Right kidney (tissue), 1 donor: Measurements from ENCODE around the gene RHPN2.
A peak's percentile ranks its signal among the peaks of the same experiment; 100 is the strongest.
"Not testable (repeated sequence)": the region's sequence is repeated elsewhere in the genome, so short reads cannot be mapped to it uniquely, and the experiment has no call there.

Experiments used
- DNase-seq: peaks from one replicate; pipeline ENCODE4 v3.0.0-alpha.2; 2016

The RHPN2 gene

DNA sequence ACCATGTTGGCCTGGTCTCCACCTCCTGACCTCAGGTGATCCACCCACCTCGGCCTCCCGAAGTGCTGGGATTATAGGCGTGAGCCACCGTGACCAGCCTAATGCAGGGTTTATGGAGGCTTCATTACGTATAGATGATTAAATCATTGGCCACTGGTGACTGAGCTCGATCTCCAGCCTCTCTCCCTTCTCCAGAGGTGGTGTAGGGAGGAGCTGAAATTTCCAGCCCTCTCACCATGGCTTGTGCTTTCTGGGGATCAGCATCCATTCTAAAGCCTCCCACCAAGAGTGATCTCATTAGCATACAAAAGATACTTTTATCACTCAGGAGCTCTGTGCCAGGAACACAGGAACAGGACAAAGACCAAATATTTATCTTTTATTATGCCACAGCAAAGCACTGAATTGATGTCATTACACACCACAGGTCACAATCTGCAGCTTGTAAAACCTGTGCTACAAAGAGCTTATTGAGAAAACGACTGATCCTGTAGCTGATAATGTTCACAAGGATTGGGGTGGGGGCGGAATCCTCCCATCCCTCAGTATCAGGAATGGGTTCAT is 32.4 kb downstream of the RHPN2 start:
- DNase-seq: no peak

GRCh38 chr19:33029746-33030303 is 34.9 kb downstream of the RHPN2 start:
- DNase-seq: no peak

GRCh38 chr19:33026602-33027001 is 38.1 kb downstream of the RHPN2 start:
- not testable (repeated sequence) for DNase-seq

GRCh38 chr19:33025468-33026238 is 39.0 kb downstream of the RHPN2 start:
- not testable (repeated sequence) for DNase-seq

DNA sequence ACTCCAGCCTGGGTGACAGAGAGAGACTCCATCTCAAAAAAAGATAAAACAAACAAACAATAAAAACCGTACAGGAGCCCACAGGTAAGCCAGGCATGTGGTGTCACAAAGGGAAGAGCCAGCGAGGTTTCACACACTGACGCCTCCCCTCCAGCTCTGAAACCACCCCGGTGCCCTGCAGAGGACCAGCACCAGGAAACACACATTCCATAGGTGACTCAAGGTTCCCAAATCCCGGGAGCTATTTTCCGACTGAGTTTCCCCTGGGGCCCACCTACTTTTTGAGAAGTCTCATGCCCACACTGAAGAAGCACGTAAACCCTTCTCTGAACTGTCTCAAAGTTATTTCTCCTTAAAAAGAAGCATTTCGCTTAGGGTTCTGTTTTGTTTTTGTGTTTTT is 40.3 kb downstream of the RHPN2 start:
- no peak for DNase-seq

- DNase-seq: peak; percentile 12
Measured at GRCh38 chr19:33022472-33023116, 42.1 kb downstream of the RHPN2 start.

GRCh38 chr19:33010891-33011290 is 53.8 kb downstream of the RHPN2 start:
- DNase-seq: not testable (repeated sequence)

GRCh38 chr19:33008738-33009137 is 56.0 kb downstream of the RHPN2 start:
- no peak for DNase-seq

GRCh38 chr19:33005440-33005839 is 59.2 kb downstream of the RHPN2 start:
- DNase-seq: no peak

DNA sequence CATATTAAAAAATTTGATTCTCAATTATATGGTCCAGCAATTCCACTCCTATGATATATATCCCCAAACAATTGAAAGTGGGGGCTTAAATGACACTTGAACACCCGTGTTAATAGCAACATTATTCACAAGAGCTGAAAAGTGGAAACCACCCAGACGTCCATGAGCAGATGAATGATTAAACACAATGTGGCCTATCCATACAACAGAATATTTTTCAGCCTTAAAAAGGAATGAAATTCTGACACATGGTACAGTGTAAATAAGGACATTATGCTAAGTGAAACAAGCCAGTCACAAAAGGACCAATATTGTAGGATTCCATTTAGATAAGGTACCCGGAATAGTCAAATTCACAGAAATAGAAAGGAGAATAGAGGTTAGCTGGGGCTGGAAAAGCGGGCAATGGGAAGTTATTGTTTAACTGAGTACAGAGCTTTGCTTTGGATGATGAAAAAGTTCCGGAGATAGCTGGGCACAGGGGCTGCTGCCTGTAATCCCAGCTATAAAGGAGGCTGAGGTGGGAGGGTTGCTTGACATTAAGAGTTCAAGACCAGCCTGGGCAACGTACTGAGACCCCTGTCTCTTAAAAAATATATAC is 61.2 kb downstream of the RHPN2 start:
- DNase-seq: not testable (repeated sequence)

GRCh38 chr19:33002126-33002865 is 62.4 kb downstream of the RHPN2 start:
- not testable (repeated sequence) for DNase-seq

GRCh38 chr19:33000910-33001309 is 63.8 kb downstream of the RHPN2 start:
- DNase-seq: no peak

- no peak for DNase-seq
Measured at GRCh38 chr19:33000510-33000909, 64.2 kb downstream of the RHPN2 start.

DNA sequence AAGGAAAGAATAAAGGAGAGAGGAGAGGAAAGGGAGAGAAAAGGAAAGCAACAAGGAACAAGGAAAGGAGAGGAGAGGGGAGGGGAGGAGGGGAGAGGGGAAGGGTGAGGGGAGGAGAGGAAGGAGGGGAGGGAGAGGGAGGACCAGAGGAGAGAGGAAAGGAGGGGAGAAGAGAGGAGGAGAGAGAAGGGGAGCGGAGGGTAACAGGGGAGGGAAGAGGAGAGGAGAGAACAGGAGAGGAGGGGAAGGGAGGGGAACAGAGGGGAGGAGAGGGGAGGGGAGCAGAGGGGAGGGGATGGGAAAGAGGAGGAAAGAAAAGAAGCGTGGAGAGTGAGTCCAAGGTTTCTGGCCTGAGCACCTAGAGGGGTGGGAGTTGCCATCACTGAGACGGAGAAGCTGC is 66.0 kb downstream of the RHPN2 start:
- no peak for DNase-seq

- no peak for DNase-seq
Measured at GRCh38 chr19:32997716-32998355, 66.9 kb downstream of the RHPN2 start.

DNA sequence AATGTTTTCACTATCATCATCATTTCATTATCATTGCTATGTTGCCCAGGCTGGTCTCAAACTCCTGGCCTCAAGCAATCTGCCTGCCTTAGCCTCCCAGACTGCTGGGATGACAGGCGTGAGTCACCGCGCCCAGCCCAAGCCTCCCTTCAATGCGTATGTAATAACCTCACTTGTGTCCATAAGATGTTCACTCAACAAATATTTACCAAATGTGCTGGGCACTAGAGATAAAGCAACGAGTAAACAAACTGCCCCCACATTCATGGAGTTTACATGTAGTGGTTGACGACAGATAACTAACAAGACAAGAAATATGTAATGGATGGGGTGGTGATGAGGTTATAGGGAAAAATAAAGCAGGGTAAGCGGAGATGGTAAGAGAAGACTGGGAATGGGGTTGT is 67.6 kb downstream of the RHPN2 start:
- not testable (repeated sequence) for DNase-seq

DNA sequence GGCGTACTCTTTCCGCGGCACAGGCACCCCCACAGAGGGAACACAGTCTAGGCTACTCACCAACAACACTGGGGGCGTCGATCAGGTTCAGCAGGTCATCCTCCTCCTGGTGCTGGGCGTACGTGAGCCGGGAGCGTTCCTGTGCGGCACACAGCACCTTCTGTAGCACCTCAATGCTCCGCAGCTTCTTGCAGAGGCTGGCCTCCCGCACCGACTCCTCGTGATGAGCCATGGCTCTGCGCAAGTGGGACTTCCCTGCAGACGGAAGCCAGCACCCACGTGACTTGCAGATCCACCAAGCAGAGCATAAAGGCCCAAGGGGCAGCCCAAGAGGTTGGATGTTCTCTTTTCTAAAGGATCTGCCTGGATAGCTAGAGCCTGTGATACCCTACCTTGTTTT is 68.7 kb downstream of the RHPN2 start:
- DNase-seq: not testable (repeated sequence)

DNA sequence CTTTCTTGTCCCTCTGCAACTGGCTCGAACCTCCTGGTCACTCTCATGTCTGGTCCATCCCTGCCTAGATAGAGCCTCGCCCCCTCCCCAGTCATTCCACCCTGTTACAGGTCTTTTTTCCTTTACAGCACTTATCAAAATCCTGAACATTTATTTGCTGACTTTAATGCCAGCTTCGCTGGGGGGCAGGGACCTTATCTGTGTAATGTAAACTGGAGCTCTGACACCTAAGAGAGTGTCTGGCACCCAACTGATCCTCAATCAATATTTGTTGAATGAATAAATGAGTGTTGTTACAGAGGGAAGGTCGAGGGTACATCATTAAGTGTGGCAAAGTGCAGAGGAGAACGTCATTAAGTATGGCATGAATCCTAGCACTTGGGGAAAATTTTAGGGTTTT is 76.0 kb downstream of the RHPN2 start:
- DNase-seq: no peak

DNA sequence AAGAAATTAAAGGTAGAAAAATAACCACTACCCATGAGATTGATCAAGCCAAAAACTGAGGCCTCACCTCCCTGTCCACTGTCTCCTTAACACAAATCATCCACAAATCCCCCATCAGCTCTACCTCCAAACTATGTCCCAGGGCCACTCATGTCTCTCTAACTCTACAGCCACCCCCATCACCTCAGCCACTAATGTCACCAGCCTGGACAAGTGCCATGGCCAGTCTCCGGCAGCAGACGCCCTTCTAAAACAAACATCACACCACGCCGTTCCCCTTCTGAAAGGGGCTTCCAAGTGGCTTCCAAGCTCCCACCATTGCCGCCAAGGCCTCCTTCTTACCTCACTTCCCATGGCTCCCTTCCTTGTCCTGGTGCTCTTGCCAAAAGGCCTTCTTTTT is 76.4 kb downstream of the RHPN2 start:
- DNase-seq: not testable (repeated sequence)

DNA sequence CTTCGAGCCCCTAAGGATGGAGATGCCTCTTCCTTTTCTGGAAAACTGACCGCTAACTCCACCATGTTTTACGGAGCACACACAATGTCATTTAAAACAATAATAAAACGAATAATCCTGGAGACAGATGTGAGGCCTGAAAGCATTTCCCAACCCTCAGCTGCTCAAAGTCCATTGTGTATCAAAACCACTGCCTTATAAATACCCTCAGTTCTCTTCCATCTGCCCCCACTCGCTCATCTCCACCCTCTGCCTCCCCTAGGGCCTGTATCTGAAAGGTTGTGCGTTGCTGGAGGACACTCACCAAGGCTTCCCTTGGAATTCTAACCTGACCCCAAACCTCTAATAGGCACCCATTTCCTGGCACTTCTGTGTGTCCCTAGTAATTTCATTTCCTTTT is 82.2 kb downstream of the RHPN2 start:
- DNase-seq: not testable (repeated sequence)

- not testable (repeated sequence) for DNase-seq
Measured at GRCh38 chr19:32979807-32980206, 84.9 kb downstream of the RHPN2 start.

DNA sequence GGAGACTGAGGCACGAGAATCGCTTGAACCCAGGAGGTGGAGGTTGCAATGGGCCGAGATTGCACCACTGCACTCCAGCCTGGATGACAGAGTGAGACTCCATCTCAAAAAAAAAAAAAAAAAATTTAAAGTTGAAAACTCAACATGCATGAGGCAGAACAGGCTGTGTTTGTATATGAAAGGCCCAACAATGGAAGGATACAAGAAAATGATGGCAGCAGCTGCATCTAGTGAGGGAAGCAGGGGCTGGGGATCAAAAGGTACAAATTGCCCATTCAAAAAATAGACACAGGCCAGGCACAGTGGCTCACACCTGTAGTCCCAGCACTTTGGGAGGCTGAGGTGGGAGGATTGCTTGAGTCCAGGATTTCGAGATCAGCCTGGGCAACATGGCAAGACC is 86.9 kb downstream of the RHPN2 start:
- not testable (repeated sequence) for DNase-seq
